G401 (cell line): Measurements from ENCODE around the gene DVL1. TPM values are rescaled to one million over a fixed set of nuclear protein-coding genes. Genes with fewer than 3 reads are reported as not detected.

Experiments
- DNase-seq: peaks from one replicate; pipeline ENCODE4 v3.0.0-alpha.2; 2015; ENCODE audit warnings: low spot score
- in situ Hi-C: cut with HindIII; loops from 2 replicates; pipeline ENCODE4 v1.10.0; 2016; ENCODE audit warnings: low sequenced_read_pairs, mixed read lengths
- total RNA-seq: library from RNA; depleted of rRNA; stranded (reverse); fragments of >200 nt; shearing (Covaris generic); gene quantifications from 2 replicates; pipeline ENCODE4 v1.2.3, GENCODE V29; 2014

DVL1 gene
- total RNA-seq, 1 experiment from 2014 or later = 70.2 TPM

GRCh38 chr1:1358433-1359271, 9.4 kb upstream of the DVL1 start, which contains the start of gene MXRA8:
TSS of gene MXRA8 (minus strand) at chr1:1358555. CDS start at chr1:1358504, 51 bp downstream.
- no peak for DNase-seq
- in situ Hi-C loops = no loop called here

- in situ Hi-C loops = no loop called here
- DNase-seq = no peak
Observed at GRCh38 chr1:1357871-1358432, 8.7 kb upstream of the DVL1 start.

- in situ Hi-C loops = no loop called here
- DNase-seq = no peak
Observed at GRCh38 chr1:1356796-1357401, 7.7 kb upstream of the DVL1 start.

GRCh38 chr1:1356166-1356795, 7.1 kb upstream of the DVL1 start:
- in situ Hi-C loops = no loop called here
- no peak for DNase-seq

GRCh38 chr1:1355416-1355815, 6.2 kb upstream of the DVL1 start:
- DNase-seq = no peak
- in situ Hi-C loops = no loop called here

GRCh38 chr1:1354271-1355247, 5.3 kb upstream of the DVL1 start:
- in situ Hi-C loops = no loop called here
- DNase-seq = no peak

- in situ Hi-C loops = no loop called here
- DNase-seq = no peak
Observed at GRCh38 chr1:1353389-1354151, 4.4 kb upstream of the DVL1 start.

- DNase-seq = no peak
- in situ Hi-C loops = no loop called here
Observed at GRCh38 chr1:1352786-1353388, 3.7 kb upstream of the DVL1 start.

- in situ Hi-C loops = no loop called here
Observed at GRCh38 chr1:1351511-1352427, 2.6 kb upstream of the DVL1 start.

GRCh38 chr1:1348420-1349255, 580 bp downstream of the DVL1 start:
- in situ Hi-C loops = no loop called here
- DNase-seq = no peak

More at GRCh38 chr1:1351511-1352427, 2.6 kb upstream of the DVL1 start:
- DNase-seq = peak; percentile 24

GRCh38 chr1:1347663-1348419, 1.4 kb downstream of the DVL1 start:
- no peak for DNase-seq
- in situ Hi-C loops = no loop called here

- in situ Hi-C loops = no loop called here
Observed at GRCh38 chr1:1347026-1347595, 2.1 kb downstream of the DVL1 start.

GRCh38 chr1:1346501-1346890, 2.7 kb downstream of the DVL1 start:
- in situ Hi-C loops = no loop called here

More at GRCh38 chr1:1347026-1347595, 2.1 kb downstream of the DVL1 start:
- DNase-seq = no peak

GRCh38 chr1:1345860-1346500, 3.2 kb downstream of the DVL1 start:
- DNase-seq = no peak
- in situ Hi-C loops = no loop called here

More at GRCh38 chr1:1346501-1346890, 2.7 kb downstream of the DVL1 start:
- no peak for DNase-seq
